ENCODE measurements around the gene CFAP92.

DNA sequence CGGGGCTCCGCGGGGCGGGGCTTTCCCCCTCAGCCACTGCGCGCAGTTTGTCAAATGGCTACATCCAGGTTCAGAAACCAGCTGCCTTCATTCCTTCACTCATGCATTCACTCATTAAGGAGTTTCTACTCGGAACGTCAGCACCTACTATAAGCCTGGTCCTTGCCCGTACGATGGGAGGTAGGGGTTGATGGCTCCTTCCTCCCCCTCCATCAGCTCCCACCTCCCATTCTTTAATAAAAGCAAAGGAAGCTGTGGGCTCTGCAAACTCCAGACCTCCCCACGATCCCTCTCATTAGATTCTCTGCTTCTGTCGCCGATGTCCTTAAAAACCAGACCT is 267 bp upstream of the CFAP92 start:
- TF ChIP-seq, protein P1, sequence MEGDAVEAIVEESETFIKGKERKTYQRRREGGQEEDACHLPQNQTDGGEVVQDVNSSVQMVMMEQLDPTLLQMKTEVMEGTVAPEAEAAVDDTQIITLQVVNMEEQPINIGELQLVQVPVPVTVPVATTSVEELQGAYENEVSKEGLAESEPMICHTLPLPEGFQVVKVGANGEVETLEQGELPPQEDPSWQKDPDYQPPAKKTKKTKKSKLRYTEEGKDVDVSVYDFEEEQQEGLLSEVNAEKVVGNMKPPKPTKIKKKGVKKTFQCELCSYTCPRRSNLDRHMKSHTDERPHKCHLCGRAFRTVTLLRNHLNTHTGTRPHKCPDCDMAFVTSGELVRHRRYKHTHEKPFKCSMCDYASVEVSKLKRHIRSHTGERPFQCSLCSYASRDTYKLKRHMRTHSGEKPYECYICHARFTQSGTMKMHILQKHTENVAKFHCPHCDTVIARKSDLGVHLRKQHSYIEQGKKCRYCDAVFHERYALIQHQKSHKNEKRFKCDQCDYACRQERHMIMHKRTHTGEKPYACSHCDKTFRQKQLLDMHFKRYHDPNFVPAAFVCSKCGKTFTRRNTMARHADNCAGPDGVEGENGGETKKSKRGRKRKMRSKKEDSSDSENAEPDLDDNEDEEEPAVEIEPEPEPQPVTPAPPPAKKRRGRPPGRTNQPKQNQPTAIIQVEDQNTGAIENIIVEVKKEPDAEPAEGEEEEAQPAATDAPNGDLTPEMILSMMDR (IDR thresholded peaks at IDR 0.05; ENCODE audit: extremely low read depth in 1 of 2, insufficient read depth in 1 of 2, low read depth in 1 of 2, low read length in 2 of 2) = no peak
- TF ChIP-seq POLR2AphosphoS5 (IDR thresholded peaks at IDR 0.05; ENCODE audit: insufficient read depth, low read depth, low read length) = no peak
- no peak for TF ChIP-seq EZH2 (IDR thresholded peaks at IDR 0.05; ENCODE audit: borderline replicate concordance, low read depth, low read length, severe bottlenecking)
- TF ChIP-seq POLR2A (IDR thresholded peaks at IDR 0.05; ENCODE audit: low read depth, low read length) = no peak
- TF ChIP-seq MYC (IDR thresholded peaks at IDR 0.05; ENCODE audit: low read depth, low read length) = no peak
